ENCODE results near the gene PSTK. TPM values are rescaled to one million over a fixed set of nuclear protein-coding genes. Genes with fewer than 3 reads are reported as not detected.

Gene PSTK
- polyA plus RNA-seq, 1 donor from 2014 or later, result 21.0 TPM

GRCh38 chr10:122986335-122986734, 6.1 kb downstream of the PSTK start:
- no peaks in the 10 kb centered on the region for H3K79me2 ChIP-seq (replicated peaks; ENCODE audit: insufficient read depth, low read length)
- H3K27me3 ChIP-seq (ENCODE audit: insufficient read depth, low read depth, low read length), result no peaks in the 10 kb centered on the region
- H3F3A ChIP-seq (ENCODE audit: insufficient read depth, low read length, poor library complexity, severe bottlenecking), result no peaks in the 10 kb centered on the region
- H3K4me2 ChIP-seq (ENCODE audit: low read length), result no peak overlapping the region
- no peak overlapping the region for H3K4me3 ChIP-seq (ENCODE audit: low read length)
- H3K9me3 ChIP-seq (ENCODE audit: low read length), result no peaks in the 10 kb centered on the region
- no peaks in the 10 kb centered on the region for H4K20me1 ChIP-seq (ENCODE audit: insufficient read depth)
- H3K9ac ChIP-seq (ENCODE audit: low read length), result no peak overlapping the region
- TF ChIP-seq TAF1 (IDR thresholded peaks at IDR 0.05; ENCODE audit: low read depth) (no peak), REST (IDR thresholded peaks at IDR 0.05; ENCODE audit: borderline replicate concordance) (no peak), EZH2 (IDR thresholded peaks at IDR 0.05; ENCODE audit: borderline replicate concordance, insufficient read depth, low read length, poor library complexity, severe bottlenecking) (no peak), POLR2AphosphoS5 (IDR thresholded peaks at IDR 0.05) (no peak), EP300 (conservative IDR thresholded peaks at IDR 0.05; ENCODE audit: poor library complexity, severe bottlenecking) (no peak), MXI1 (conservative IDR thresholded peaks at IDR 0.05; ENCODE audit: poor library complexity, severe bottlenecking) (no peak), RAD21 (conservative IDR thresholded peaks at IDR 0.05) (no peak), SMC3 (conservative IDR thresholded peaks at IDR 0.05; ENCODE audit: poor library complexity) (no peak)
- TF ChIP-seq, protein P1, sequence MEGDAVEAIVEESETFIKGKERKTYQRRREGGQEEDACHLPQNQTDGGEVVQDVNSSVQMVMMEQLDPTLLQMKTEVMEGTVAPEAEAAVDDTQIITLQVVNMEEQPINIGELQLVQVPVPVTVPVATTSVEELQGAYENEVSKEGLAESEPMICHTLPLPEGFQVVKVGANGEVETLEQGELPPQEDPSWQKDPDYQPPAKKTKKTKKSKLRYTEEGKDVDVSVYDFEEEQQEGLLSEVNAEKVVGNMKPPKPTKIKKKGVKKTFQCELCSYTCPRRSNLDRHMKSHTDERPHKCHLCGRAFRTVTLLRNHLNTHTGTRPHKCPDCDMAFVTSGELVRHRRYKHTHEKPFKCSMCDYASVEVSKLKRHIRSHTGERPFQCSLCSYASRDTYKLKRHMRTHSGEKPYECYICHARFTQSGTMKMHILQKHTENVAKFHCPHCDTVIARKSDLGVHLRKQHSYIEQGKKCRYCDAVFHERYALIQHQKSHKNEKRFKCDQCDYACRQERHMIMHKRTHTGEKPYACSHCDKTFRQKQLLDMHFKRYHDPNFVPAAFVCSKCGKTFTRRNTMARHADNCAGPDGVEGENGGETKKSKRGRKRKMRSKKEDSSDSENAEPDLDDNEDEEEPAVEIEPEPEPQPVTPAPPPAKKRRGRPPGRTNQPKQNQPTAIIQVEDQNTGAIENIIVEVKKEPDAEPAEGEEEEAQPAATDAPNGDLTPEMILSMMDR (IDR thresholded peaks at IDR 0.05; ENCODE audit: poor library complexity, severe bottlenecking), result no peak
- no peak overlapping the region for H3K27ac ChIP-seq (ENCODE audit: low read length)
- H2AFZ ChIP-seq (ENCODE audit: low read depth, low read length), result no peak overlapping the region
- no peaks in the 10 kb centered on the region for H3K9me2 ChIP-seq (ENCODE audit: insufficient read depth, low read length)
- peaks cover 5% of the 10 kb centered on the region for H3K36me3 ChIP-seq (ENCODE audit: insufficient read depth, low read length)

- no peaks in the 10 kb centered on the region for H3K27me3 ChIP-seq (ENCODE audit: insufficient read depth, low read depth, low read length)
- no peak overlapping the region for H3K4me2 ChIP-seq (ENCODE audit: low read length)
- no peaks in the 10 kb centered on the region for H3K9me2 ChIP-seq (ENCODE audit: insufficient read depth, low read length)
- no peak for TF ChIP-seq SMC3 (conservative IDR thresholded peaks at IDR 0.05; ENCODE audit: poor library complexity)
- TF ChIP-seq MXI1 (conservative IDR thresholded peaks at IDR 0.05; ENCODE audit: poor library complexity, severe bottlenecking), result no peak
- no peak for TF ChIP-seq TAF1 (IDR thresholded peaks at IDR 0.05; ENCODE audit: low read depth)
- TF ChIP-seq, protein P1 (IDR thresholded peaks at IDR 0.05; ENCODE audit: poor library complexity, severe bottlenecking), result no peak
- no peak for TF ChIP-seq REST (IDR thresholded peaks at IDR 0.05; ENCODE audit: borderline replicate concordance)
- no peak for TF ChIP-seq EP300 (conservative IDR thresholded peaks at IDR 0.05; ENCODE audit: poor library complexity, severe bottlenecking)
- TF ChIP-seq POLR2AphosphoS5 (IDR thresholded peaks at IDR 0.05), result no peak
- no peak for TF ChIP-seq RAD21 (conservative IDR thresholded peaks at IDR 0.05)
- no peak for TF ChIP-seq EZH2 (IDR thresholded peaks at IDR 0.05; ENCODE audit: borderline replicate concordance, insufficient read depth, low read length, poor library complexity, severe bottlenecking)
- H3K27ac ChIP-seq (ENCODE audit: low read length), result no peak overlapping the region
- no peaks in the 10 kb centered on the region for H3F3A ChIP-seq (ENCODE audit: insufficient read depth, low read length, poor library complexity, severe bottlenecking)
- no peaks in the 10 kb centered on the region for H4K20me1 ChIP-seq (ENCODE audit: insufficient read depth)
- no peak overlapping the region for H3K4me3 ChIP-seq (ENCODE audit: low read length)
- no peaks in the 10 kb centered on the region for H3K9me3 ChIP-seq (ENCODE audit: low read length)
- no peak overlapping the region for H2AFZ ChIP-seq (ENCODE audit: low read depth, low read length)
- H3K79me2 ChIP-seq (replicated peaks; ENCODE audit: insufficient read depth, low read length), result no peaks in the 10 kb centered on the region
- H3K36me3 ChIP-seq (ENCODE audit: insufficient read depth, low read length), result peaks cover 7% of the 10 kb centered on the region
- no peak overlapping the region for H3K9ac ChIP-seq (ENCODE audit: low read length)
These were observed 8.3 kb downstream of the PSTK start for GRCh38 chr10:122988501-122988900.

Measured in neural cell (in vitro differentiated cells).